ENCODE results near the gene EIF4ENIF1. TPM values are rescaled to one million over a fixed set of nuclear protein-coding genes. Genes with fewer than 3 reads are reported as not detected.
"Not testable (repeated sequence)": the region's sequence is repeated elsewhere in the genome, so short reads cannot be mapped to it uniquely, and the experiment has no call there.

The EIF4ENIF1 gene
- polyA plus RNA-seq, 2 of the 4 experiments (the other 2 are of a cell fraction) = 10.3 to 15.5 TPM

DNA sequence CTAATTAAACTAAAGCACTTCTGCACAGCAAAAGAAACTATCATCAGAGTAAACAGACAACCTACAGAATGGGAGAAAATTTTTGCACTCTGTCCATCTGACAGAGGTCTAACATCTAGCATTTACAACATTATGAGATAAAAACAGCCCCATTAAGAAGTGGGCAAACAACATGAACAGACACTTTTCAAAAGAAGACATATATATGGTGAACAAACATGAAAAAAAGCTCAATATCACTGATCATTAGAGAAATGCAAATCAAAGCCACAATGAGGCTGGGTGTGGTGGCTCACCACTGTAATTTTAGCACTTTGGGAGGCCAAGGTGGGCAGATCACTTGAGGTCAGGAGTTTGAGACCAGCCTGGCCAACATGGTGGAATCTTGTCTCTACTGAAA is 17.9 kb upstream of the EIF4ENIF1 start:
- DNase-seq (ENCODE audit: low read depth in 1 of 2, low spot score in 1 of 2); H3K4me1 ChIP-seq; ATAC-seq; POLR2A ChIA-PET; H3K4me3 ChIP-seq; H3K9me3 ChIP-seq; H3K27ac ChIP-seq; FAIRE-seq; H3K4me2 ChIP-seq: not testable (repeated sequence)
- CTCF ChIA-PET = interaction anchor here (0.5 kb wide), 1 partner anchor 100 kb away, joined by 3 read pairs; no protein-coding TSS in a partner anchor

DNA sequence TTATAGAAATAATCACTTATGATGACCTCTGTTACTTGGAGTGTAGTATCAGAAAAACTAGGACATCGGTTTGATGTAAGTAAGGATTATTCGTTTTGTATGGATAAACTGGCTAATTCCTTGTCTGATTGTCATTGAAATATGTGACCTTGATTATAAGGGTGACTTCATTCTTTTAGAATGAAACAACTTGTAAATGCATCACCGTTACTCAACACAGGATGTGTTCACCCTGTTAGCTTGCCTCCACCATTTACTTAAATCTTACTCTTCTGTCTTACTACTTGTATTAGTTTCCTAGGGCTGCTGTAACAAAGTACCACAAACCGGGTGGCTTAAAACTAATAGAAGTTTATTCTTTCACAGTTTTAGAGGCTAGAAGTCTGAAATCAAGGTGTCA is 14.6 kb upstream of the EIF4ENIF1 start:
- CTCF ChIA-PET = no interaction called here
- no peak overlapping the region for H3K4me2 ChIP-seq
- H3K4me1 ChIP-seq = no peaks in the 10 kb centered on the region
- FAIRE-seq = no peak
- no peaks in the 10 kb centered on the region for H3K9me3 ChIP-seq
- WGBS (ENCODE audit: missing lambda C conversion rate) = 88% methylated on average over 4 of the region's 4 CpGs
- POLR2A ChIA-PET = no interaction called here
- no peak for ATAC-seq
- no peak overlapping the region for H3K4me3 ChIP-seq
- DNase-seq (ENCODE audit: low read depth in 1 of 2, low spot score in 1 of 2) = no peak
- H3K27ac ChIP-seq = no peak overlapping the region
- no peak for TF ChIP-seq MYC (IDR thresholded peaks at IDR 0.05; ENCODE audit: borderline replicate concordance, low read length)
- TF ChIP-seq TP53 (CRISPR knock-in tag; IDR thresholded peaks at IDR 0.05) = no peak
- TF ChIP-seq, protein P1, sequence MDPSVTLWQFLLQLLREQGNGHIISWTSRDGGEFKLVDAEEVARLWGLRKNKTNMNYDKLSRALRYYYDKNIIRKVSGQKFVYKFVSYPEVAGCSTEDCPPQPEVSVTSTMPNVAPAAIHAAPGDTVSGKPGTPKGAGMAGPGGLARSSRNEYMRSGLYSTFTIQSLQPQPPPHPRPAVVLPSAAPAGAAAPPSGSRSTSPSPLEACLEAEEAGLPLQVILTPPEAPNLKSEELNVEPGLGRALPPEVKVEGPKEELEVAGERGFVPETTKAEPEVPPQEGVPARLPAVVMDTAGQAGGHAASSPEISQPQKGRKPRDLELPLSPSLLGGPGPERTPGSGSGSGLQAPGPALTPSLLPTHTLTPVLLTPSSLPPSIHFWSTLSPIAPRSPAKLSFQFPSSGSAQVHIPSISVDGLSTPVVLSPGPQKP (IDR thresholded peaks at IDR 0.05; ENCODE audit: low read depth, low read length) = no peak
- no peak for TF ChIP-seq BHLHE40 (IDR thresholded peaks at IDR 0.05; ENCODE audit: low read depth, low read length)
- no peak for TF ChIP-seq CEBPB (IDR thresholded peaks at IDR 0.05)
- no peak for TF ChIP-seq KDM5A (IDR thresholded peaks at IDR 0.05)
- TF ChIP-seq ESRRA (IDR thresholded peaks at IDR 0.05; ENCODE audit: borderline replicate concordance, low read length) = no peak
- no peak for TF ChIP-seq RARB (CRISPR knock-in tag; IDR thresholded peaks at IDR 0.05)
- no peak for TF ChIP-seq MAZ (IDR thresholded peaks at IDR 0.05; ENCODE audit: borderline replicate concordance, low read depth, low read length)
- TF ChIP-seq GATA3 (IDR thresholded peaks at IDR 0.05; ENCODE audit: borderline replicate concordance) = no peak
- no peak for TF ChIP-seq CBX2 (IDR thresholded peaks at IDR 0.05; ENCODE audit: borderline replicate concordance, low read depth)
- TF ChIP-seq, protein P2, sequence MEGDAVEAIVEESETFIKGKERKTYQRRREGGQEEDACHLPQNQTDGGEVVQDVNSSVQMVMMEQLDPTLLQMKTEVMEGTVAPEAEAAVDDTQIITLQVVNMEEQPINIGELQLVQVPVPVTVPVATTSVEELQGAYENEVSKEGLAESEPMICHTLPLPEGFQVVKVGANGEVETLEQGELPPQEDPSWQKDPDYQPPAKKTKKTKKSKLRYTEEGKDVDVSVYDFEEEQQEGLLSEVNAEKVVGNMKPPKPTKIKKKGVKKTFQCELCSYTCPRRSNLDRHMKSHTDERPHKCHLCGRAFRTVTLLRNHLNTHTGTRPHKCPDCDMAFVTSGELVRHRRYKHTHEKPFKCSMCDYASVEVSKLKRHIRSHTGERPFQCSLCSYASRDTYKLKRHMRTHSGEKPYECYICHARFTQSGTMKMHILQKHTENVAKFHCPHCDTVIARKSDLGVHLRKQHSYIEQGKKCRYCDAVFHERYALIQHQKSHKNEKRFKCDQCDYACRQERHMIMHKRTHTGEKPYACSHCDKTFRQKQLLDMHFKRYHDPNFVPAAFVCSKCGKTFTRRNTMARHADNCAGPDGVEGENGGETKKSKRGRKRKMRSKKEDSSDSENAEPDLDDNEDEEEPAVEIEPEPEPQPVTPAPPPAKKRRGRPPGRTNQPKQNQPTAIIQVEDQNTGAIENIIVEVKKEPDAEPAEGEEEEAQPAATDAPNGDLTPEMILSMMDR (IDR thresholded peaks at IDR 0.05) = no peak
- no peak for TF ChIP-seq HOXA7 (CRISPR knock-in tag; IDR thresholded peaks at IDR 0.05)
- TF ChIP-seq CBX8 (IDR thresholded peaks at IDR 0.05) = no peak
- TF ChIP-seq, protein P3, sequence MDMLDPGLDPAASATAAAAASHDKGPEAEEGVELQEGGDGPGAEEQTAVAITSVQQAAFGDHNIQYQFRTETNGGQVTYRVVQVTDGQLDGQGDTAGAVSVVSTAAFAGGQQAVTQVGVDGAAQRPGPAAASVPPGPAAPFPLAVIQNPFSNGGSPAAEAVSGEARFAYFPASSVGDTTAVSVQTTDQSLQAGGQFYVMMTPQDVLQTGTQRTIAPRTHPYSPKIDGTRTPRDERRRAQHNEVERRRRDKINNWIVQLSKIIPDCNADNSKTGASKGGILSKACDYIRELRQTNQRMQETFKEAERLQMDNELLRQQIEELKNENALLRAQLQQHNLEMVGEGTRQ (IDR thresholded peaks at IDR 0.05) = no peak

DNA sequence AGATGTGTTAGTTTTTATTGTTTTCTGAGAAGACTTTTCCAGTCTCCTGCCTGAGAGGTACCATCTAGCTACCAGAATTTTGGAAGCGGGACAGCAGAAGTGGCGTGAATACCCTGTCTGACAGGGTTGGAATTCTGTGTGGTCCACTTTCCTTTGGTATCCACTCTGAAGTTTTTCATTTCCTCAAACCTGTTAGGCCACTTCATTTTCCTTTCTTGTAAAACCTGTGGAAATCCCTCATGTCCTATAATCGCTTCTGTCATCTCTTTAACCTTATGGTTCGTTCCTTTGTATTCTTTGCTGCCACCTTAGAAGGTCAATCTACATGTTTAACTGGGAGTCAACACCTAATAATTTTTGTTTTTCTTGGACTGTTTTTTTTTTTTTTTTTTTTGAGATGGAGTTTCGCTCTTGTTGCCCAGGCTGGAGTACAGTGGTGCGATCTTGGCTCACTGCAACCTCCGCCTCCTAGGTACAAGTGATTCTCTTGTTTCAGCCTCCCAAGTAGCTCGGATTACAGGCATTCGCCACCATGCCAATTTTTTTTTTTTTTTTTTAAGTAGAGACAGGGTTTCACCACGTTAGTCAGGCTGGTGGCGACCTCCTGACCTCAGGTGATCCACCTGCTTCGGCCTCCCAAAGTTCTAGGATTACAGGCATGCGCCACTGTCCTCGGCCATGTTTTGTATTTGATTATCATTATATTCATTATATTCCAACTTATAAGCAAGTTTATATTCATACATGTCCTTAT is 13.7 kb upstream of the EIF4ENIF1 start:
- no peaks in the 10 kb centered on the region for H3K4me1 ChIP-seq
- ATAC-seq (no peak), FAIRE-seq (no peak), DNase-seq (ENCODE audit: low read depth in 1 of 2, low spot score in 1 of 2) (no peak)
- WGBS (ENCODE audit: missing lambda C conversion rate) = 91% methylated on average over 14 of the region's 14 CpGs
- H3K9me3 ChIP-seq = no peaks in the 10 kb centered on the region
- H3K4me2 ChIP-seq = no peak overlapping the region
- ChIA-PET CTCF (no interaction called here), POLR2A (no interaction called here)
- TF ChIP-seq ESRRA (IDR thresholded peaks at IDR 0.05; ENCODE audit: borderline replicate concordance, low read length) = no peak
- TF ChIP-seq, protein P4, sequence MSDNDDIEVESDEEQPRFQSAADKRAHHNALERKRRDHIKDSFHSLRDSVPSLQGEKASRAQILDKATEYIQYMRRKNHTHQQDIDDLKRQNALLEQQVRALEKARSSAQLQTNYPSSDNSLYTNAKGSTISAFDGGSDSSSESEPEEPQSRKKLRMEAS (IDR thresholded peaks at IDR 0.05) = no peak
- TF ChIP-seq RCOR1 (IDR thresholded peaks at IDR 0.05; ENCODE audit: low read depth, low read length) = no peak
- TF ChIP-seq HOXB13 (CRISPR knock-in tag; IDR thresholded peaks at IDR 0.05; ENCODE audit: low read depth) = no peak
- no peak for TF ChIP-seq ZC3H11A (IDR thresholded peaks at IDR 0.05)
- H3K4me3 ChIP-seq = no peak overlapping the region
- no peak overlapping the region for H3K27ac ChIP-seq

Data from A549 (cell line).